GM23248 (cell line): ENCODE results near the gene ATP1A3. TPM values are rescaled to one million over a fixed set of nuclear protein-coding genes. Genes with fewer than 3 reads are reported as not detected.
"Not testable (repeated sequence)": the region's sequence is repeated elsewhere in the genome, so short reads cannot be mapped to it uniquely, and the experiment has no call there.

Source experiments
- DNase-seq: peaks from one replicate; pipeline ENCODE4 v3.0.0-alpha.2; 2015
- H2AFZ ChIP-seq: fragments of 200-600 bp; sonication (generic); 2 replicates; pipeline ENCODE4 v1.6.1; 2016; ENCODE audit warnings: antibody characterized with exemption
- H3F3A ChIP-seq: fragments of 200-600 bp; sonication (generic); 2 replicates; pipeline ENCODE4 v1.6.1; 2016; ENCODE audit warnings: mild to moderate bottlenecking, antibody characterized with exemption, mixed run types; ENCODE audit not compliant: insufficient read depth
- H3K27ac ChIP-seq: fragments of 200-600 bp; sonication (generic); 2 replicates; pipeline ENCODE4 v1.5.1; 2016; ENCODE audit warnings: mild to moderate bottlenecking
- H3K27me3 ChIP-seq: fragments of 200-600 bp; sonication (generic); replicated peaks from 2 replicates; pipeline ENCODE4 v1.6.1; 2016; ENCODE audit warnings: mild to moderate bottlenecking; ENCODE audit not compliant: insufficient read depth
- H3K36me3 ChIP-seq: fragments of 200-600 bp; sonication (generic); 2 replicates; pipeline ENCODE4 v1.6.1; 2016; ENCODE audit warnings: low read depth, mild to moderate bottlenecking
- H3K4me1 ChIP-seq: fragments of 200-600 bp; sonication (generic); 2 replicates; pipeline ENCODE4 v1.6.1; 2016; ENCODE audit warnings: mild to moderate bottlenecking; ENCODE audit not compliant: insufficient read depth
- H3K4me2 ChIP-seq: fragments of 200-600 bp; sonication (generic); one replicate; pipeline ENCODE4 v1.6.1; 2016; ENCODE audit warnings: mild to moderate bottlenecking; ENCODE audit not compliant: unreplicated experiment
- H3K4me3 ChIP-seq: fragments of 200-600 bp; sonication (generic); 2 replicates; pipeline ENCODE4 v1.5.1; 2016; ENCODE audit warnings: mild to moderate bottlenecking
- H3K79me2 ChIP-seq: fragments of 200-600 bp; sonication (generic); 2 replicates; pipeline ENCODE4 v1.6.1; 2016; ENCODE audit warnings: mild to moderate bottlenecking; ENCODE audit not compliant: insufficient read depth
- H3K9ac ChIP-seq: fragments of 200-600 bp; sonication (generic); 2 replicates; pipeline ENCODE4 v1.6.1; 2016; ENCODE audit warnings: mild to moderate bottlenecking
- H3K9me2 ChIP-seq: fragments of 200-600 bp; sonication (generic); 2 replicates; pipeline ENCODE4 v1.6.1; 2016; ENCODE audit warnings: mixed run types, mild to moderate bottlenecking, moderate library complexity; ENCODE audit not compliant: insufficient read depth
- H3K9me3 ChIP-seq: fragments of 200-600 bp; sonication (generic); one replicate; pipeline ENCODE4 v1.6.1; 2017; ENCODE audit warnings: low read depth
- H4K20me1 ChIP-seq: fragments of 200-600 bp; sonication (generic); 2 replicates; pipeline ENCODE4 v1.6.0; 2016; ENCODE audit not compliant: insufficient read depth
- EZH2 ChIP-seq: fragments of 200-600 bp; sonication (generic); IDR thresholded peaks from 2 replicates; pipeline ENCODE4 v1.6.1; 2018; ENCODE audit warnings: antibody characterized with exemption, mild to moderate bottlenecking; ENCODE audit not compliant: insufficient read depth, poor library complexity, severe bottlenecking
- EZH2phosphoT487 ChIP-seq: fragments of 200-600 bp; sonication (generic); IDR thresholded peaks from 2 replicates; pipeline ENCODE4 v1.6.1; 2018; ENCODE audit warnings: antibody characterized with exemption, moderate library complexity, mild to moderate bottlenecking, low read depth; ENCODE audit not compliant: insufficient read depth
- WGBS, 2 experiments: methylation state at CpG; one replicate each; pipeline ENCODE4 v1.1.6; 2015 to 2017; ENCODE audit warnings: low lambda C conversion rate in 2 of 2, low coverage in 1 of 2; ENCODE audit errors: missing lambda C conversion rate in 2 of 2; 5-methylcytosine and 5-hydroxymethylcytosine counted together
- in situ Hi-C: fragments of 300-500 bp; cut with MboI; formaldehyde crosslinking; loops from 2 replicates; pipeline ENCODE4 v1.15.0; 2020
- polyA plus RNA-seq: library from polyadenylated mRNA; unstranded; fragments of >200 nt; fragmentation: Nextera tagmentation; extraction: Ambion mirVana; gene quantifications from 2 replicates; pipeline ENCODE4 v1.2.1, GENCODE V29; 2016
- total RNA-seq: library from RNA; depleted of rRNA; stranded (reverse); fragments of >200 nt; shearing (Covaris generic); gene quantifications from 2 replicates; pipeline ENCODE4 v1.2.3, GENCODE V29; 2014; rRNA removed

Gene ATP1A3
- 0.11 and 0.63 TPM in 2 replicates for total RNA-seq
- 0.34 and 0.36 TPM in 2 replicates for polyA plus RNA-seq

- Histone ChIP-seq H3K9ac (peak within 1 kb of the TSS; percentile 65), H3K79me2 (no peaks in the 10 kb centered on the region), H3K4me2 (peak within 1 kb of the TSS; percentile 71), H3K4me3 (peak within 1 kb of the TSS; percentile 68), H3K27ac (no peak within 1 kb of the TSS), H2AFZ (peak within 1 kb of the TSS; percentile 74), H3K27me3 (peaks cover 17% of the 10 kb centered on the region), H4K20me1 (no peaks in the 10 kb centered on the region), H3K36me3 (no peaks in the 10 kb centered on the region), H3K9me3 (no peaks in the 10 kb centered on the region), H3K4me1 (no peaks in the 10 kb centered on the region), H3K9me2 (no peaks in the 10 kb centered on the region), H3F3A (no peaks in the 10 kb centered on the region)
- in situ Hi-C loops = no loop called here
- WGBS, 2 experiments = 2 to 7% methylated on average over 35 to 69 of the region's 84 CpGs
- DNase-seq = peak; percentile 81
- TF ChIP-seq EZH2 = no peak
- no peak for TF ChIP-seq EZH2phosphoT487
Measured at GRCh38 chr19:41993612-41994483, at the start of gene ATP1A3. Gene ATP1A3, minus strand, starts transcription at chr19:41994230. Its CDS starts 154 bp downstream, at chr19:41994076.

GRCh38 chr19:42042455-42043170 is 48.6 kb upstream of the ATP1A3 start:
- TF ChIP-seq EZH2phosphoT487 (no peak), EZH2 (no peak)
- Histone ChIP-seq H3K9me2 (no peaks in the 10 kb centered on the region), H3K4me3 (no peak overlapping the region), H3K36me3 (no peaks in the 10 kb centered on the region), H3K27ac (no peak overlapping the region), H3K27me3 (peaks cover 9% of the 10 kb centered on the region; the same call in 1 of the 2 replicates), H3K4me1 (no peaks in the 10 kb centered on the region), H3K79me2 (no peaks in the 10 kb centered on the region), H2AFZ (no peak overlapping the region), H3K9ac (no peak overlapping the region), H4K20me1 (no peaks in the 10 kb centered on the region), H3K4me2 (no peak overlapping the region), H3F3A (no peaks in the 10 kb centered on the region), H3K9me3 (no peaks in the 10 kb centered on the region)
- WGBS, 2 experiments = 85 to 86% methylated on average over 29 to 30 of the region's 30 CpGs
- DNase-seq = no peak
- in situ Hi-C loops = no loop called here

- H3K9me3 ChIP-seq, H3K4me3 ChIP-seq, in situ Hi-C loops, H3K9me2 ChIP-seq, H2AFZ ChIP-seq, H3K27ac ChIP-seq, H3K4me1 ChIP-seq, H3K9ac ChIP-seq, H3K4me2 ChIP-seq, H3K79me2 ChIP-seq, DNase-seq, H3K36me3 ChIP-seq, H3K27me3 ChIP-seq, H4K20me1 ChIP-seq, H3F3A ChIP-seq: not testable (repeated sequence)
- 76 to 84% methylated on average over 9 of the region's 9 CpGs for WGBS, 2 experiments
Measured at GRCh38 chr19:42040491-42040890, 46.5 kb upstream of the ATP1A3 start.

GRCh38 chr19:42040031-42040430 is 46.0 kb upstream of the ATP1A3 start:
- Histone ChIP-seq H3F3A (no peaks in the 10 kb centered on the region), H3K79me2 (no peaks in the 10 kb centered on the region), H3K9me2 (no peaks in the 10 kb centered on the region), H3K27ac (no peak overlapping the region), H3K9ac (no peak overlapping the region), H3K4me1 (no peaks in the 10 kb centered on the region), H4K20me1 (no peaks in the 10 kb centered on the region), H3K27me3 (no peaks in the 10 kb centered on the region), H3K4me2 (no peak overlapping the region), H3K36me3 (no peaks in the 10 kb centered on the region), H3K9me3 (no peaks in the 10 kb centered on the region), H3K4me3 (no peak overlapping the region), H2AFZ (no peak overlapping the region)
- DNase-seq = no peak
- in situ Hi-C loops = no loop called here
- TF ChIP-seq EZH2phosphoT487 (no peak), EZH2 (no peak)
